Activated gamma-delta T cell treated with anti-CD3 and anti-CD28 coated beads, Interleukin-2, amount 50 U/mL, for 16 hours (primary cell): ENCODE results near the gene UBE2E2.

Experiments used
- DNase-seq: peaks from one replicate; pipeline ENCODE4 v3.0.0-alpha.2; 2020; ENCODE audit warnings: low read depth

Gene UBE2E2

GRCh38 chr3:23440416-23441294 is 237.5 kb downstream of the UBE2E2 start:
- DNase-seq, result no peak

DNA sequence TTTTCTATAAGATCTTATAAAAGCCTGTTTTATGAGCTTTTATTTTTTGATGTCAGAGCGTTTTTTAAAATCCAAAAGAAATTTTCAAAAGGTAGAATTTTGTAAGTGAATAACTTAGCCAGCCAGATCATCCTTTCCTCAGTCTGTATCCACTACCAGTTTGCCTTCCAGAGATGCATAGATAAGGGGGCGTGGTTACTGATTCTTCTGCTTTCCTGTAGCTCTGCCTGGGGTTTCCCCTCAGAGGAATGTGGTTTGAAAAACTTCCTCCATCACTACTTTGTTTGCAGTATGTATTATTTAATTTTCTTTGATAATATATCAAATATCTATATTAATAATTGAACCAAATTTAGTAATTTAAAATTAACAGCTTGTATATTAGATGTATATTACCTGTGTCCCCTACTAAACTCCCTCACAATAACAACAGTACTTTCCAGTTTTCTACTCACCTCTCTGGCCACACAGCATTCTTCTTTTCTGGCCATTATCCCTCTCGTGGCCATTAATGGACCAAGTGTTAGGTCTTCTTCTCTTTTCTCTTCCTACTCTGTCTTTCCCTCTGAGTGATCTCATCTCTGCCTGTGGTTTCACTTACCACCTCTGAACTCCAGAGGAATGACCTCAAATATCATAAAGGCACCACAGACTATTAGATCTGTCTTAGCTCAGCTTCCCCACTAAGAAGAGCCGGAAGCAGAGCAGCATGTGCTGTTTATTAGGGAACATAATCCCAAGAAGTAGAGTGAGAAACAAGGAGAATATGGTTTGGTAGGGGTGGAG is 239.7 kb downstream of the UBE2E2 start:
- no peak for DNase-seq

DNA sequence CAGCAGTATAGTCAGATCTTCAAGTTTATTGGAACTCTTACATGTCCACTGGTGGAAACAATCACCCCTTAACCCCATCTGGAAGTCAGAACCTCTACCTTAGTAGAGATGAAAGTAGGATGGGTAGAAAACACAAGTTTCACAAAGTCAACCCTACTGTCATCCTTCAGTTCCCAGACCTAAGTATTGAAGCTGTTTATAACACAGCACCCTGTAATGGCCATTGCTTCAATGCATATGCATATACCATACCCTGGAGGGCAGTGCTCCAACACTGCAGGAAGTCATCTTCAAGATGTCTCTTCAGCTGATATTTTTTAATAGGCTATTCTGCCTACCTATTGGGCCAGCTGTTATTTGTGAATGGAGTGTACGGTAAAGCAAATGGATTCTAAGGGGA is 241.3 kb downstream of the UBE2E2 start:
- DNase-seq, result no peak

DNA sequence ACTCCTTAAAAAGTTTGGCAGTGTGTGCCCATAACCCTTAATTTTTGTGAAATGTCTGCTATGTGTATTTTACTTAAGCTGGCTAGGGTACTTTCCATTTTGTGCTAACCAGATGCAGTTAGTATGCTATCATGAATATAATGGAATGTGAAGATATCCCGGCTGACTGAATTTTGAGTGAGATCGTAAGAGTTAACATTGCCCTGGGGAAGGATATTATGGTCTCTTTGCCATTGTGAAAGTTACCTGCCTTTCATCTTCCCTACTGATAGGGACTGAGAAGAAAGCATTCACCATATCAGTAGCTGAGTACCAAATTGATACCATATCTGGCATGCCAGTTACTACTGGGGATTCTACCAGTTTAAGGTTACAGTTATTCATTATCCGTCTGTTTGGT is 243.2 kb downstream of the UBE2E2 start:
- no peak for DNase-seq

DNA sequence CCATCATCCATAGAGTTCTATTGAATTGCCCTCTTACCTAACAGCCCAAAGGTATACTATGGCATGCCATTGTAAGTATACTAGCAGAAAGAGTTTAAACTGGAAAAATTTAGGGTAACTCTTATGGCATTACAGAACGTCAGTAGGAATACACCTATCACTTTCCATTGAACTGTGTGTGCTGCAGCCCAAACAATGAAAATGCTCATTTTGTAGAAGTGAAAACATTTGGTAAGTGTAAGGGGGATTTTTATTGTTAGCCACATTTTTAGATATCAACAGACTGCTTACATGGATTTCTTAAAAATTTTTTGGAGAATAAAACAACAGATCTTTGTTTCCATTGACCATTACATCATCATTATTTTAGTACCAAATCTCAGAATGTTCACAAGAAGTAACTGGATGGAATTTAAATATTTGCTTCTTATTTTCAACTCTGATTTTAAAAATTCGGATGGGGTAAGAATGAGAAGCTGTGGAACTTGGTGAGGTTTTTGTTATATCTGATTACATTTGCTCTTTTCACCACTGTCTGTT is 245.9 kb downstream of the UBE2E2 start:
- no peak for DNase-seq

GRCh38 chr3:23450051-23450450 is 246.9 kb downstream of the UBE2E2 start:
- no peak for DNase-seq

DNA sequence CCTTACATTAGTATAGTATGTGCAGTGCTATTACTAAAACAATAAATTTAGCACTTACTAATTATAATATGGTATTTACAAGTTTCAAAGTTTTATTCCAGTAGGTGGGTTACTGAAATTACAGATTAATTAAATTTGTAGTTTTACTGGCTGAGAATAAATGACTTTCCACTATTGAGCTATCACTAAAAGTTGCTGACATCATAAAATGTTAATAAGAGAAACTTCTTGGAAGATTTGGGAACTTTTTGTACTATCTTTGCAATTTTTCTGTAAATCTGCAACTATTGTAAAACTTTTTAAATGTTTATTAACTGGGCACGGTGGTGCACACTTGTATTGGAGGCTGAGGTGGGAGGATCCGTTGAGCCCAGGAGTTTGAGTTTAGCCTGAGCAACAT is 247.7 kb downstream of the UBE2E2 start:
- DNase-seq, result no peak

DNA sequence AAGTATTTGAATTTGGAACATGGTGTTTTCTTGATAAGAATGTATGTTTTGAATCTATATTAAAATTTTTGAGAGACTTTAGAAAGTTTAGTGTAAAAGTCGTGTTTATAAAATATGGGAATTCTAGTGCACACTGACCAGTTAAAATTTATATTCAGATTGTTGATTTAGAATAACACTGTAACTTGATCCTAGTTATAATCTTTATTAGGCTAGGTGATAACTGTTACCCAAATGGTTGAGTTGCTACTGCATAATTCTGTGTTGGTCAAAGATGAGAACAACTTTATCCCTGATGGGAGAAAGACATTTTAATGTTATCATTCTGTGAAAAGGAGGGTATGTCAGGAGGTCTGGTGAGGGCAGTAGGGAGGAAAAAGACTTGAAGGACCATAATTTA is 249.3 kb downstream of the UBE2E2 start:
- DNase-seq, result no peak

DNA sequence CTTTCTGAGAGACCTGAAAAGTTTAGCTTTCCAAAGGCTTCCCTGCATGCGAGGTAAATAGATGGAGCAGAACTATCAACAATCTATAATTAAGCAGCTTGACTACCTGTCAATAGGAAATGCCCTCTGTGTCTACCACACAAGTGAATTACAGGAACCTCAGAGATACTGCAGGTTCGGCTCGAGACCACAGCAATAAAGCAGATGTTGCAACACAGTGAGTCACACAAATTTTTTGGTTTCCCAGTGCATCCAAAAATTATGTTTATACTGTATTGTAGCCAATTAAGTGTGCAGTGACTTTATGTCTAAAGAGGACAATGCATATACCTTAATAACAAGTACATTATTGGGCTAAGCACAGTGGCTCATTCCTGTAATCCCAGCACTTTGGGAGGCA is 252.0 kb downstream of the UBE2E2 start:
- no peak for DNase-seq

DNA sequence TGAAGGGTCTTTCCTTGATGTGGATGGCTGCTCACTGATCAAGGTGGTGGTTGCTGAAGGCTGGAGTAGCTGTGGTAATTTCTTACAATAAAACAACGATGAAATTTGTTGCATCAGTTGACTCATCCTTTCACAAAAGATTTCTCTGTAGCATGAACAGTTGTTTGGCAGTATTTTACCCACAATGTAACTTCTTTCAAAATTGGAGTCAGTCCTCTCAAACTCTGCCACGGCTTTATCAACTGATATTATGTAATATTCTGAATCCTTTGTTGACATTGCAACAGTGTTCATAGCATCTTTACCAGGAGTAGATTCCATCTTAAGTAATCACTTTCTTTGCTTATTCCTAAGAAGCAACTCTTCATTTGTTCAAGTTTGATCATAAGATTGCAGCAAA is 252.6 kb downstream of the UBE2E2 start:
- no peak for DNase-seq

DNA sequence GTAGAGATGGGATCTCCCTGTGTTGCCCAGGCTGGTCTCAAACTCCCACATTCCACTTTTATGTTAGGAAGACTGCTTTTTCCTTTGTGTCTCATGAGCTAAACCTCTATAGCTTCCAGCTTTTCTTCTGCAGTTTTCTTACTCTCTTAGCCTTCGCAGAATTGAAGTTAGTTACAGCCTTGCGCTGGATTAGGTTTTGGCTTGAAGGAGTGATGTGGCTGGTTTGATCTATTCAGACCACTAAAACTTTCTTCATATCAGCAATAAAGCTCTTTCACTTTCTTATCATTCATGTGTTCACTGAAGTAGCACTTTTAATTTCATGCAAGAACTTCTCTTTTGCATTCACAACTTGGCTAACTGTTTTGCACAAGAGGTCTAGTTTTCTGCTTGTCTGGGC is 254.6 kb downstream of the UBE2E2 start:
- DNase-seq, result no peak

- DNase-seq, result no peak
Observed at GRCh38 chr3:23459465-23459864, 256.3 kb downstream of the UBE2E2 start.

DNA sequence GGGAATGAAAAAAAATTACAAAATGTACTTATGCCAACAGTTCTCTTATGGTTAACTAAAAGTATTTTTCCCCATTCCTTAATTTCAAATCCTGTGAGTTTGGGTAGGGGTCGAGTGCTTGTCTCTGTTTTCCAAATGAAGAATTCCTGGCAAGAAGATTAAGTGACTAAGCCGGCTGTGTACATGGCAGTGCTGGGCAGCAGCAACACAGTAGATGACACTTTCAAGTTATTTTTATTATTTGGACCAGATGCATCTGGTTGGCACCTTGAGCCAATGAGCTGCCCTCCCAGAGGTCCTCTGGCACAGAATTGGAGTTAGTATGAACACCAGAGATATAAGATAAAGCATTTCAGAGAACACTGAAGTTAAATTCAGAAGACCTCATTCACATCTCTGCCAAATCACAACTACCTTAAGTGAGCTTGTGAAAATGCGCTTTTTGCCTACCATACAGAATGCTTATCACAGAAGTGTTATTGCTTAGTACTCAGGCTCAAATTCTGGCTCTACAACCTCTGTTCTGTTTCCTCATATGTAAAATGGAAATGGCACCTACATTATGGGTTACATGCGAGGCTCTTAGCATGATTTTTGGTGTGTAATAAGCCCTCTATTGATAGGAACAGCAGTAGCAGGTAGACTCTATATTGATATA is 256.9 kb downstream of the UBE2E2 start:
- DNase-seq, result no peak

GRCh38 chr3:23461069-23461468 is 257.9 kb downstream of the UBE2E2 start:
- no peak for DNase-seq

- no peak for DNase-seq
Observed at GRCh38 chr3:23463791-23464190, 260.7 kb downstream of the UBE2E2 start.

- DNase-seq, result no peak
Observed at GRCh38 chr3:23465569-23465968, 262.4 kb downstream of the UBE2E2 start.

DNA sequence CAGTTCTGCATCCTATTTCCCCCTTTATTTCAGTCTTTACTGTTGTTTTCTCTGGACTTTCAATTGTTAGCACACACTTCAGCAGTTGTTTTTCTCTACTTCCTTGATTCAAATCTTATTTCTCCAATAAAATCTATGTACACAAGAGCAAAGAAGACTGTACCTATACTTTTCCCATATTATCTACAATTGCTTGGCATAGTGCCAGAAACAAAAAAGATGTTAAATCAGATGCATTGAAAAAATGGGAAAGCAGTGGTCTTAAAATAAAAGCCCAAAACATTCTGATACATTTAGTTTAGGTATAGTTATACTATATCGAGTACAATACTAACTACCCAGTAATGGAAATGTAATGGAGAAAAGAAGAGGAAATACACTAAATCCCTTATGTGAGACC is 265.1 kb downstream of the UBE2E2 start:
- no peak for DNase-seq

DNA sequence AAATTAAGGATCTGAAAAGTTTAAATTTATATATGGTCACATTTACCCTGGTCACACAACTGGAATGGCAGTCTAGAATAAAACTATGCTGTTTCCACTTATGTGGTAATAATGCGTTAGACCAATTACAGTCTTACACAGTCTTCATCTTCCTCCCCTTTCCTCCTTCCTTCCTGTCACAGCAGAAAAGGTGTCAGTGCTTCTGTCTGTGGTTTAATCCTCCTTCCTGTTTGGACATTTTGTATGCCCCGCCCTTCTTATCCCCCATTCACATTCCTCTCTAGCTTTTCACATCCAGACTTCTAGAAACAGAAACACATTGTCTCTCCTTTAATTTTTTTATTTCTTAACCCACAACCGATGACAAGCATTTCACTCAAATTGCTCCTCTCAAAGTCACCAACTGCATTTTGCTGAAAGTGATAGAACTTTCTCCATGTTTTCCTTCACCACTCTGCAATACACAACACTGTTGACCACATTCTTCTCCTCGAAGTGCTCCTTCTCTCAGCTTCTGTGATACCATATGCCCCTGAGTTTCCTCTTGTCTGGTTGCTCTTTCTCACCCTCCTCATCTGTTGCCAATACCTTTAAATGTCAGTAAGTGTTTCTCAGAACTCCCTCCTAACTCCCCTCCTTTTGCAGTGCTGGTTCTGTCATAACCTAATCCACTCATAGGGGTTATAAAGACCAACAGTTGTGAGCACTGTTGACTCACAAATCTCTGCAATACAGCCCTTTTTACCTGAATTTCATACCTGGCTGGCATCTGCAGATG is 271.6 kb downstream of the UBE2E2 start:
- DNase-seq, result no peak

- DNase-seq, result no peak
Observed at GRCh38 chr3:23475446-23475845, 272.3 kb downstream of the UBE2E2 start.

DNA sequence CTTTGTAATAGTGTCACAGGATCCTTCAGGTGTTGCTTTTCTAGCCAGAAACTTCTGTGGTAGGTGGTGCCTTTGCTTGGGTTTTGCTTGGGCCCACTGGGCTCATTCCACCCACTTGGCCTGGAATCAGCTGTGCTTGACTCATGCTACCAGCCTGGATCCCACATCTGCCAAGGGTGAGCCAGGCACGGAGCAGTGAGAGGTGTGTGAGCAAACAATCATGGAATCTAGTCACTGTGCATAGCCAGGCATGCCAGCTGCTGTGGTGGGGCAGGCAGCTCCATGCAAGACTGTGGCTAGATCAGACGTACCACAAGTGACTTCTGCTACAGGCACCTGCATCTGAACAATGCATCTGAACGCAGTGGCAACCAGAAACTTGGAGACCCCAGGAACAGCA is 275.9 kb downstream of the UBE2E2 start:
- DNase-seq, result no peak

GRCh38 chr3:23479615-23480328 is 276.6 kb downstream of the UBE2E2 start:
- no peak for DNase-seq
